Neutrophil (primary cell): Measurements from ENCODE around the gene P2RY13.

ENCODE experiments used
- H3K27ac ChIP-seq: fragments of 200-600 bp; sonication (generic); 2 replicates; pipeline ENCODE4 v1.5.1; 2016; ENCODE audit warnings: mild to moderate bottlenecking, moderate library complexity
- H3K27me3 ChIP-seq: fragments of 200-600 bp; sonication (generic); 2 replicates; pipeline ENCODE4 v1.6.0; 2016; ENCODE audit warnings: mild to moderate bottlenecking
- H3K36me3 ChIP-seq: fragments of 200-600 bp; sonication (generic); 2 replicates; pipeline ENCODE4 v1.5.1; 2017
- H3K4me1 ChIP-seq, 2 experiments: fragments of 200-600 bp in 1 of 2; sonication (generic) in 1 of 2; 1 replicate in 1 of 2; 2 replicates in 1 of 2; pipeline versions ENCODE4 v1.5.1 to v1.6.1; 2013 to 2016; ENCODE audit warnings: low read depth in 1 of 2, low read length in 1 of 2, mild to moderate bottlenecking in 1 of 2, moderate library complexity in 1 of 2; ENCODE audit not compliant: control insufficient read depth in 1 of 2, insufficient read depth in 1 of 2
- H3K4me3 ChIP-seq, 2 experiments: fragments of 200-600 bp in 1 of 2; sonication (generic) in 1 of 2; 1 replicate in 1 of 2; 2 replicates in 1 of 2; pipeline ENCODE4 v1.5.1; 2013 to 2016; ENCODE audit warnings: low read depth in 1 of 2, low read length in 1 of 2, mild to moderate bottlenecking in 1 of 2, moderate library complexity in 1 of 2
- H3K9me3 ChIP-seq: fragments of 200-600 bp; sonication (generic); 2 replicates; pipeline ENCODE4 v1.5.1; 2016
- CTCF ChIP-seq: fragments of 200-600 bp; sonication (generic); IDR thresholded peaks from 2 replicates; pipeline ENCODE4 v1.5.1; 2016; ENCODE audit warnings: antibody characterized with exemption

P2RY13 gene

GRCh38 chr3:151312972-151313371, 16.4 kb downstream of the P2RY13 start:
- Histone ChIP-seq H3K4me3 (no peak overlapping the region), H3K27ac (no peak overlapping the region), H3K27me3 (no peaks in the 10 kb centered on the region), H3K36me3 (no peaks in the 10 kb centered on the region), H3K9me3 (no peaks in the 10 kb centered on the region), H3K4me1 (peaks cover 13 to 18% of the 10 kb centered on the region in 2 experiments)
- TF ChIP-seq CTCF = no peak

GRCh38 chr3:151309566-151309965, 19.8 kb downstream of the P2RY13 start:
- Histone ChIP-seq H3K27ac (no peak overlapping the region), H3K36me3 (no peaks in the 10 kb centered on the region), H3K4me3 (no peak overlapping the region), H3K27me3 (no peaks in the 10 kb centered on the region), H3K4me1 (peaks cover 6% of the 10 kb centered on the region in 2 experiments), H3K9me3 (no peaks in the 10 kb centered on the region)
- TF ChIP-seq CTCF = no peak

GRCh38 chr3:151307583-151308488, 21.5 kb downstream of the P2RY13 start:
- no peaks in the 10 kb centered on the region for H3K27me3 ChIP-seq
- H3K9me3 ChIP-seq = no peaks in the 10 kb centered on the region
- H3K27ac ChIP-seq = no peak overlapping the region
- TF ChIP-seq CTCF = no peak
- H3K4me1 ChIP-seq = no peaks in the 10 kb centered on the region
- no peaks in the 10 kb centered on the region for H3K36me3 ChIP-seq
- no peak overlapping the region for H3K4me3 ChIP-seq

GRCh38 chr3:151307131-151307530, 22.2 kb downstream of the P2RY13 start:
- no peaks in the 10 kb centered on the region for H3K27me3 ChIP-seq
- no peaks in the 10 kb centered on the region for H3K4me1 ChIP-seq
- TF ChIP-seq CTCF = no peak
- H3K36me3 ChIP-seq = no peaks in the 10 kb centered on the region
- H3K9me3 ChIP-seq = no peaks in the 10 kb centered on the region
- H3K27ac ChIP-seq = no peak overlapping the region
- no peak overlapping the region for H3K4me3 ChIP-seq

GRCh38 chr3:151306168-151306810, 23.1 kb downstream of the P2RY13 start:
- Histone ChIP-seq H3K27me3 (no peaks in the 10 kb centered on the region), H3K4me3 (no peak overlapping the region), H3K36me3 (no peaks in the 10 kb centered on the region), H3K4me1 (no peaks in the 10 kb centered on the region), H3K27ac (no peak overlapping the region), H3K9me3 (no peaks in the 10 kb centered on the region)
- no peak for TF ChIP-seq CTCF
